Inflammatory macrophage (primary cell): Measurements from ENCODE around the gene STEAP2.
"Not testable (repeated sequence)": the region's sequence is repeated elsewhere in the genome, so short reads cannot be mapped to it uniquely, and the experiment has no call there.

Experiments used
- DNase-seq, 2 donors: peaks; one replicate each; pipeline ENCODE4 v3.0.0-alpha.2; 2020 to 2022
- total RNA-seq, 18 experiments: gene quantifications; one replicate each; lab custom pipeline; 2026; ENCODE audit warnings: mixed read lengths in 6 of 18, inconsistent platforms in 2 of 18; lab: John Stamatoyannopoulos, UW

STEAP2 gene
- 0 to 0.20 (median 0) reads per million in 18 experiments for total RNA-seq

DNA sequence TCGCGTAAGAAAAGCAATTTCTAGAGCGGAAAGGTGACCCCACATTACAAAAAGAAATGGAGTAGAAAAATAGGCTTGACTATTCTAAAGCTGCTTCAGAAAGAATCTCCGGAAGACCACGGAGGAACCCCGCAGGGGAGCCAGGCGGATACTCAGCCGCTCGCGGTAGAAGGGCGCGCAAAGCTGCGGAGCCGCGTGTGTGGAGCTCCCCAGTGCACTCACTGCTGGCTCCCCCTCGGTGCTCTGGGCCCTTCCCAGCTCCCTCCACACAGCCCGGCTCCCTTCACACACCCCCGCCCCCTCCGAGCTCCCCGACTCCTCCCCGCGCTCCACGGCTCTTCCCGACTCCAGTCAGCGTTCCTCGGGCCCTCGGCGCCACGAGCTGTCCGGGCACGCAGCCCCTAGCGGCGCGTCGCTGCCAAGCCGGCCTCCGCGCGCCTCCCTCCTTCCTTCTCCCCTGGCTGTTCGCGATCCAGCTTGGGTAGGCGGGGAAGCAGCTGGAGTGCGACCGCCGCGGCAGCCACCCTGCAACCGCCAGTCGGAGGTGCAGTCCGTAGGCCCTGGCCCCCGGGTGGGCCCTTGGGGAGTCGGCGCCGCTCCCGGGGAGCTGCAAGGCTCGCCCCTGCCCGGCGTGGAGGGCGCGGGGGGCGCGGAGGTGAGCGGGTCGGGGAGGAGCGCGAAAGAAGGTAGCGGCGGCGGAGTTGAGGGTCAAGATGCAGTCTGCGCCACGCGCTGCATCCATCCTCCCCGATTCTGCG lies at the start of gene STEAP2:
Gene STEAP2 (plus strand): TSS at position 350 of the 758 bp plus-strand sequence. CDS start 13,343 bp downstream, outside the sequence.
- peak in 1 of 2 donors; percentile 45 for DNase-seq

GRCh38 chr7:90163534-90163933 lies 48.0 kb upstream of the STEAP2 start:
- no peak for DNase-seq

DNA sequence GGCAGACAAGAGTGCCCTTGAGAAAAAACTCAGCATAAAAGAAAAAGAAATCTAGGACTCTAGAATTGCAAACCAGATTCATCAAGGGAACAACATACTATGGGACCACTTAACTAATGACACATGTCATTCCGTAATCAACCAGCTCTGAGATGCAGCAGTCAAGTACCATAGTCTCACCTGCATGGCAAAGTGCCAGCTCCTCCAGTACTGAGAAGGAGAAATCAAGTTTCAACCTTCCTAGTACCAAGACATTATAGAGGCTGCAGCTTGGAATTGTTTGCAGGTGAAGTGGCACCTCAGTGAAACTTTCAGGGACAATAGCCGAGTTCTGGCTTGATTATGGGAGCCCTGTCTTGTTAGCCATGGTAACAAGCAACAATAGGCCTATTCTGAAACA lies 45.8 kb upstream of the STEAP2 start:
- no peak for DNase-seq

DNA sequence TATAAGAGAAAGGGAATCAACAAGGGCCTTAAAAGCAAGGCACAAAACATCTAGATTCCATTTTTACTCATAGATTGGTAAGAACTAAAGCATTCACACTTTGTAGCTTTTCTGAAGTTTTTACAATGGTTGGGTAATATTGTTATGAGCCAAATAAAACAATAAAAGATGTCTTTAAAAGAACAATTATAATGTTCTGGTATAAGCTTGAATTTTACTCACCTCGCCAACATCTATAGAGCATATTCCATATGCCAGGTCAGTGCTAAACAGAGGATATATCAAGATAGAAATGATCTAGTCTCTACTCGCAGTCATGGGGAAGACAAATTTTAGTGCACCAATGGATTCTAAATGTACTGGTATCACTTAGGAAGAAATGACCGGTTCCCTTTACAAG lies 45.4 kb upstream of the STEAP2 start:
- no peak for DNase-seq

GRCh38 chr7:90167361-90167760 lies 44.2 kb upstream of the STEAP2 start:
- no peak for DNase-seq

- no peak for DNase-seq
These were observed 41.6 kb upstream of the STEAP2 start for GRCh38 chr7:90169891-90170290.

GRCh38 chr7:90172121-90172520 lies 39.4 kb upstream of the STEAP2 start:
- no peak for DNase-seq

- DNase-seq: no peak
These were observed 38.9 kb upstream of the STEAP2 start for GRCh38 chr7:90172624-90173023.

- no peak for DNase-seq
These were observed 38.3 kb upstream of the STEAP2 start for GRCh38 chr7:90173127-90173844.

DNA sequence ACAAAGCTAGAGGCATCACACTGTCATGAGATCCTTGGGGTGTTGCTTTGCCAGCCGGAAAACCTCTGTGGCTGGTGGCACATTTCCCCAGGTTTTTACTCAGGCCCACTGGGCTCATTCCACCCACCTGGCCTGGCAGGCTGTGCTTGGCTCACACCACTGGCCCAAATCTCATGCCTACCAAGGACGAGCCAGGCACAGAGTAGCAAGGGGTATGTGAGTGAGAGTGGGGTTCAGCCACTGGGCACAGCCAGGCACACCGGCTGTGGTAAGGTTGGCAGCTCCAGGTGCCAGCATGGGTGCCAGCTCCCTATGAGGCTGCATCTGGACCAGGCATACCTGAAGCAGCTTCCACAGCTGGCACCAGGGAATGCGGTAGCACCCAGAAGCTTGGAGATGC lies 35.9 kb upstream of the STEAP2 start:
- no peak for DNase-seq

DNA sequence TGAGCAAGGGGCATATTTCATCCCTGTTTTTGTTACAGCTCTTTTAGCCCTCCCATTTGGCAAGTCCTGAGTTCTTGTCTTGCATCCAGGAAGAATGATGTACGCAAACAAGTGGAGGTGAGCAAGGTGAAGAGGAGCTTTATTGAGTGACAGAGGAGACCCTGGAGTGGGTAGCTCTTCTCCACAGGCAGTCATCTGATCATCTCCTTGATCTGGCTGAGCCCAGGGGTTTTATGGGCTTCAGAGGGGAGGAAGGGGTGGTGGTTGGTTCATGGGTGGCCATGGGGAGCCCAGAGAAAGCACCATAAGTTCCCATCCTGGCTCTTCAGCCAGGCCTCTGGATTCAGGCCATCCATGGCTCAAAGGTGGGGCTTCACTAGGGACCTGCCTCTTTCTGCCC lies 35.3 kb upstream of the STEAP2 start:
- no peak for DNase-seq

- no peak for DNase-seq
These were observed 33.4 kb upstream of the STEAP2 start for GRCh38 chr7:90178166-90178565.

- peak; percentile 71 to 78 for DNase-seq
These were observed 32.8 kb upstream of the STEAP2 start for GRCh38 chr7:90178679-90179278.

- no peak for DNase-seq
These were observed 31.4 kb upstream of the STEAP2 start for GRCh38 chr7:90180011-90180585.

- DNase-seq: peak in 1 of 2 donors; percentile 3
These were observed 30.9 kb upstream of the STEAP2 start for GRCh38 chr7:90180649-90181048.

DNA sequence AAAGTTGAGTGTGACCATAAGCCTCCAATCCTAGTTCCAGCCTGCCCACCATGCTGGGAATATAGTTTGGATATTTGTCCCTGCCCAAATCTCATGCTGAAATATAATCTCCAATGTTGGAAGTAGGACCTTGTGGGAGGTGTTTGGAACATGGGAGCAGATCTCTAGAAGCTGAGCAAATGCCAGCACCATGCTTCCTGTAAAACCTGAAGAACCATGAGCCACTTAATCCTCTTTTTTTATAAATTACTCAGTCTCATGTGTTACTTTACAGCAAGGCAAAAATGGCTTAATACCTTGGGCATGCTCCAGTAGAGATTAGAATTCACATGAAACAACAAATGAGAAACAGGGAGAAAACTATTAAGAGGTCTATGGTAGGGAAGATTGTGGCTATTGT lies 30.1 kb upstream of the STEAP2 start:
- DNase-seq: no peak

DNA sequence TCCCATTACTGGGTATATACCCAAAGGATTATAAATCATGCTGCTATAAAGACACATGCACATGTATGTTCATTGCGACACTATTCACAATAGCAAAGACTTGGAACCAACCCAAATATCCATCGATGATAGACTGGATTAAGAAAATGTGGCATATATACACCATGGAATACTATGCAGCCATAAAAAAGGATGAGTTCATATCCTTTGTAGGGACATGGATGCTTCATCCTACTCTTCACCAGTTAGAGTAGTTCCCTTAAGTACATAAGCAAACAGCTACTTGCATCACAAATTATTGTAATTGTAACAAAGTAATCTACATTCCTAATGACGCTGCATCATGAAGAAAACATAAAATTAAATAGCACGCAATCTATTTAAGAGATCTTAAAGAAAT lies 25.2 kb upstream of the STEAP2 start:
- DNase-seq: not testable (repeated sequence)

DNA sequence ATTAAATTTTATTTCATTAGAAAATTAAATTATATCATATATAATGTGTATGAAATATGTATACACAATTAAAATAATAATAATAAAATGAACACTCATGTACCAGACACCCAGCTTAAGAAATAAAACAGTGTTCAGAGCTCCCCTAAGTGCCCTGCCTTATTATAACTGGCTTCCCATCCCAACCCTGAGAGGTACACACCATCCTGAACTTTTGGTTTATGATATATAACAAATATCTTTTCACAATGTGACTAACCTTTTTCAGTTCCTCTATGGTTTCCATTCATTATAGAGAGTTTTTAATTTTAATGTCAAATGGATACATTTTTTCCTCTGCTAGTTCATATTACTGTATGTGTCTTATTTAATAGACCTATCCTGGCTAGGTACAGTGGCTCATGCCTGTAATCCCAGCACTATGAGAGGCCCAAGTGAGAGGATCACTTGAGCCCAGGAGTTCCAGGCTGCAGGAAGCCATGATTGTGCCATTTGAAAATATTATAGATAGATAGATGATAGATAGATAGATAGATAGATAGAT lies 24.0 kb upstream of the STEAP2 start:
- DNase-seq: no peak

DNA sequence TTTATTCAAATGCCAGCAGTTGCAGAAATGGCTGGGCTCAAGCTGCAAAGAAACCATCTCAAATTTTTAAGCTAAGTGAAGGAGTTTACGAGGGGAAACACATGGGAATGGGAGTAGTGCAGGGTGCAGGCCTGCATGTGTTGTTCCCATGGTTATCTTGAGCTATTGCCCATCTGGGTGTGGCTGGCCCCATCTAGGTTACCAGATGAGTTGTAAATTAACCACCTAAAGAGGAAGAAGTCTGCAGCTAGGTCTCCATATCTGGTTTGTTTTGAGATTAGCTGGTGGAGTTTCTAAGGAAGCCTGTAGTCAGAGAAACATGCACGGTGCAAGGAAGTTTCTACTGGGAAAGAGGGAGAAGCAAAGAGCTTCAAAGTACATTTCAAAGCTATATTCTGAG lies 23.3 kb upstream of the STEAP2 start:
- no peak for DNase-seq

DNA sequence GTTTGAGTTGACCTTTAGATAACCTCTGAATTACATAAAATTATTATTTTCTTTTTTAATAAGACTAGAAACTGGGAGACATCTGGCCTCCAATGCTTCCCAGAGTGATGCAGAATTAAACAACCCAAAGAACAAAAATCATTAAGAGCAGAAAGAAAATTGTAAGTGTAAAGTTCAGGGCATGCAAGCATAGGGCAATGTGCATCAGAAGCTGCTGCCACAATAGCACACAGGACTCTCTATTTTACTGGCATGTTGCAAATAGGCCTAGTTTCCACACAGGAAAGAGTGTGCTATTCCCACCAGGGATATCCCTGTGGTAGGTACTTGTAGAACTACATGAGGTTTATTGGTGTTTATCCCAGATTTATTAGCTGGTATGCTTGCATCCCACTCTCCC lies 20.5 kb upstream of the STEAP2 start:
- no peak for DNase-seq

- no peak for DNase-seq
These were observed 19.9 kb upstream of the STEAP2 start for GRCh38 chr7:90191648-90192047.

DNA sequence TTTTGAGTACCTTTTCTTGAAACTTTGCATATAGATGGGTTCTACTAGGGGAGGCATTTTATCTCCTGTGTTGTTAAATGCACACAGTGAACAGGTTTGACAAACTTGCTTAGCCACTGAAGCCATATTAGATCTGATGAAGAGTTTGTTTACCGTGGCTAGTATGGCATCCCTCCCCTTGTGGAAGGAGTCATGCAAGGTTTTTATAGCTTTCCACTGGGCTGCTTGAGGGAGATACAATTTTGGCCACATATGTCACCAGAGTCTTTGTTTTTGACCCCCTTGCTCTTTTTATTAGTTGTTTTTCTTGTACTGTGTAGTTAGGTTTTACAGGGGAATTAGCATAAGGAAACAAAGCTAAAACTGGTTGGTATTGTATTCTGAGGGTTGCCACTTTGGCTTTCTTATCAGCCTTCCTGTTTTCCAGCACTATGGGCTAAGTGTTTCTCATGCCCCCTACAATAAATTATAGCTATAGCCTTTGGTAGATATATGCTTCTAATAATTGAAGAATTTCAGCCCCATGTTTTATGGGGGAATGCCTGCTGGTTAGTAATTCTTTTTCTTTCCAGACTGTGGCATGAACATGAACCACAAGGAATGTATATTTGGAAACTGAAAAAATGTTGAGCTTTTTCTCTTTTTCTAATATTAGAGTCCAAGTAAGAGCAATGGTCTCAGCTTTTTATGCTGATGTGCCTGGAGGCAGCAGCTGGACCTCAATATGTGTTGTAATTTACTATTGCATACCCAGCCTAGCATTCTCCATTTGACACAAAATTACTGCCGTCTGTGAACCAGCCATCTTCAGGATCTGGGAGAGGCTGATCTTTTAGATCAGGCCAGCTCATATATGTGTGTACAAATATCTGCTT lies 18.4 kb upstream of the STEAP2 start:
- no peak for DNase-seq
